ENCODE data around the gene GALNT14. TPM values are rescaled to one million over a fixed set of nuclear protein-coding genes. Genes with fewer than 3 reads are reported as not detected.

GALNT14 gene
- total RNA-seq, 1 donor from 2014 or later: 1.7 TPM

- Histone ChIP-seq H3K27me3 (no peaks in the 10 kb centered on the region), H3K9me3 (no peaks in the 10 kb centered on the region), H3K27ac (no peak overlapping the region), H3K36me3 (no peaks in the 10 kb centered on the region), H3K4me1 (no peaks in the 10 kb centered on the region), H3K4me3 (no peak overlapping the region)
- TF ChIP-seq POLR2AphosphoS5 (IDR thresholded peaks at IDR 0.05; ENCODE audit: insufficient read depth in 1 of 2, low read depth in 1 of 2): no peak
- TF ChIP-seq POLR2A (IDR thresholded peaks at IDR 0.05): no peak
- TF ChIP-seq CTCF (IDR thresholded peaks at IDR 0.05): no peak
- intact Hi-C loops (cut with DNase I): no loop called here
- no peak for DNase-seq (ENCODE audit: extremely low spot score in 2 of 2)
Observed at GRCh38 chr2:30966786-30967185, 171.5 kb downstream of the GALNT14 start.

- Histone ChIP-seq H3K4me1 (no peaks in the 10 kb centered on the region), H3K27ac (no peak overlapping the region), H3K4me3 (no peak overlapping the region), H3K27me3 (no peaks in the 10 kb centered on the region), H3K36me3 (no peaks in the 10 kb centered on the region), H3K9me3 (no peaks in the 10 kb centered on the region)
- no peak for TF ChIP-seq POLR2A (IDR thresholded peaks at IDR 0.05)
- TF ChIP-seq POLR2AphosphoS5 (IDR thresholded peaks at IDR 0.05; ENCODE audit: insufficient read depth in 1 of 2, low read depth in 1 of 2): no peak
- TF ChIP-seq CTCF (IDR thresholded peaks at IDR 0.05): no peak
- DNase-seq (ENCODE audit: extremely low spot score in 2 of 2): no peak
- intact Hi-C loops (cut with DNase I): no loop called here
Observed at GRCh38 chr2:30965022-30965531, 173.2 kb downstream of the GALNT14 start.

GRCh38 chr2:30964334-30965005 is 173.8 kb downstream of the GALNT14 start:
- H3K27ac ChIP-seq: no peak overlapping the region
- intact Hi-C loops (cut with DNase I): no loop called here

GRCh38 chr2:30963184-30963583 is 175.1 kb downstream of the GALNT14 start:
- intact Hi-C loops (cut with DNase I): no loop called here
- H3K27me3 ChIP-seq: no peaks in the 10 kb centered on the region
- no peaks in the 10 kb centered on the region for H3K4me1 ChIP-seq

More at GRCh38 chr2:30964334-30965005, 173.8 kb downstream of the GALNT14 start:
- no peaks in the 10 kb centered on the region for H3K4me1 ChIP-seq
- H3K9me3 ChIP-seq: no peaks in the 10 kb centered on the region
- no peaks in the 10 kb centered on the region for H3K27me3 ChIP-seq
- TF ChIP-seq POLR2AphosphoS5 (IDR thresholded peaks at IDR 0.05; ENCODE audit: insufficient read depth in 1 of 2, low read depth in 1 of 2) (no peak), CTCF (IDR thresholded peaks at IDR 0.05) (no peak), POLR2A (IDR thresholded peaks at IDR 0.05) (no peak)
- H3K4me3 ChIP-seq: no peak overlapping the region
- no peak for DNase-seq (ENCODE audit: extremely low spot score in 2 of 2)
- H3K36me3 ChIP-seq: no peaks in the 10 kb centered on the region

More at GRCh38 chr2:30963184-30963583, 175.1 kb downstream of the GALNT14 start:
- TF ChIP-seq POLR2AphosphoS5 (IDR thresholded peaks at IDR 0.05; ENCODE audit: insufficient read depth in 1 of 2, low read depth in 1 of 2) (no peak), POLR2A (IDR thresholded peaks at IDR 0.05) (no peak), CTCF (IDR thresholded peaks at IDR 0.05) (no peak)
- no peak overlapping the region for H3K27ac ChIP-seq
- H3K36me3 ChIP-seq: no peaks in the 10 kb centered on the region
- no peaks in the 10 kb centered on the region for H3K9me3 ChIP-seq
- DNase-seq (ENCODE audit: extremely low spot score in 2 of 2): no peak
- H3K4me3 ChIP-seq: no peak overlapping the region

Data from vagina (tissue), 2 donors.